GF-D8 (cell line): ENCODE data around the gene PRF1.

Experiments
- DNase-seq: peaks from one replicate; lab custom pipeline; 2025; lab: John Stamatoyannopoulos, UW

PRF1 gene

DNA sequence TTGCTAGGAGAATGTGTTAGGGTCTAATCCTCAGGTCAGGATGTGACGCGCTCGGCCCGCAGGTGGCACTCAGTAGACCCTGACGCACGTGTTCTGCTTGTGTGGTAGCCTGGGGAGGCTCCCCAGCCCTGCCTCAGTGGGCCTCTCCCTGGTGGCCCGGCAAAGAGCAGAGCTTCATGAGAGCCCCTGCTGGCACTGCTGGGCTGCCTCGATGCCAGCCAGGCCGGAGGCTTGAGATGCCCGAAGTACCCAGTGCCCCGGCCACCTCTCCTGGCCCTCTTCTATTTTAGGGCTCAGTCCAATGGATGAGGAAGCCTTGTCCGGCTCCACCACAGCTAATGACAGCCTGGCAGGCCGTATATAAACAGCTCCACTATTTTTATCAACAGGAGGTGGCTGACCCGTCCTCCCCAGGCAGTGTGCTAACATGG lies 42.0 kb downstream of the PRF1 start:
- DNase-seq, result no peak

DNA sequence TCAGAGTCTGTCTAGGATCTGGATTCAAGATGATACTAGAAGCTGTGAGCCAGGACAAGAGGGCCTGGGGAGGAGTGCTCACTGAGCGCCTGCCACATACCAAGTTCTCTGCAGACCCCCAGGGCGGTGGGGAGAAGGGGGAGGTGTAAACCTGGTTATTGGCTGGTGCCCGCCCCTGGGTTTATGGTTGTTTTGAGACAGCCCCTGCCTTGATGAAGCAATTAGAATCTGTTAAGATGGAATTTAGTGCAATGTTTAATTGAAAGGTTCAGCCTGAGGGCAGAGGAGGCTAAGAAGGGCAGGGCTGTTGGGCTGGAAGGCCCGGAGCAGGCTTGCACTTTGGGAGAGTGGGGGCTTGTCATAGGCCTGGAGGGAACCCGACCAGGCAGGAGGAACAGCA lies 42.7 kb downstream of the PRF1 start:
- DNase-seq, result no peak

DNA sequence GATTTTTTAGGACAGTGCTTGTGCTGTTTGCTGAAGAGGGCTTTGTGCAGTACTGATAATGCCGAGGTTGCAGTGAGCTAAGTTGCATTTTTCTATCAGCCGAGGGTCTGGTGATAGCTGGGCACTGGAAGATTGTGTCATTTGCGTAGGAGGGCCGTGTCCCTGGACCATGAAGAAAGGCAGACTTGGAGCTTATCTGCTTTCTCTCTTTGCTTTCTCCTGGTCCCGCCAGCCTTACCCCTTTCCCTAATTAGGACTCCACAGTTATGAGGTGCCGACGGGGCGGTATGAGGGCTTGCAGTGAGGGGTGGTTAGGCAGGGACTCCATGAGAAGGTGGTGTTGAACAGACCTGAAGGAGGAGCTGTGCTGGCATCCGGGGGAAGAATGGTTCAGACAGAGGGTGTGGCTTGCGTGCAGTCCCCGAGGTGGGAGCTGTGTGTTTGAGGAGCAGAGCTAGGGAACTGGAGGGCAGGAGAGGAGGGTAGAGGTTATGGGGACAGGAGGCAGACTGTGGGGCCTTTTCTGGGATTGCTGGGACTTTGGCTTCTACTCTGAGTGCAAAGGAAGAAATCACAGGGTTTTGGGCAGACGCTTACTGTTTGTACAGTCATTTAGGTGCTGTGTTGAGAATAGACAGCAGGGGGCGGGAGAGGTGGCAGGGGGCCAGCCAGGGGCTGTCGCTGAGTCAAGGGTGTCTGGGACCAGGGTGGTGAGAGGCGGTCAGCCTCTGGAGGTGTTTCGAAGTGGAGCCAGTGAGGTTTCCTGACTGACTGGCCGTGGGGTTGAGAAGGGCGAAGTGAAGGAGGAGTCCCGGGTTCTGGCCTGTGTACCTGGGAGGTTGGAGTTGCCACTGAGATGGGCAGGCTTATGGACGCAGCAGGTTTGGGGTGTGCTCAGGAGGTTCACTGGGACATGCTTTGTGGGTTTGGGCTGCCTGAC lies 43.4 kb downstream of the PRF1 start:
- DNase-seq, result no peak

DNA sequence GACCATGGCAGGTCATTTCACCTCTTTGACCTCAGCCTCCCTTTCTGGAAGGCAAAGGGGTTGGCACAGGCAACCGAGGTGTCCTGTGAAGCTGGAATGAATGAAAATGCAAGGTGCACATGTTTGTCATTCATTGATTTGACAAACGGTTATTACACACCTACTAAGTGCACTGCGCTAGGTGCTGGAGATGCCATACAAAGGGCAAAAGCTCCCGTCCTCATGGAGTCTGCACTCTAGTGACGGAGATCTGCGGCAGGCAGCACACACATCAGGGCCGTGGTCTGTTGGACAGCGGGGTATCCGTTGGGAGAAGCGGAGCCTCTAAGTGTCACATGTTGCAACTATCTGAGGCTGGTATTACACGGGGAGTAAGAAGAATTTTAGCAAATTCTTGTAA lies 44.2 kb downstream of the PRF1 start:
- no peak for DNase-seq

DNA sequence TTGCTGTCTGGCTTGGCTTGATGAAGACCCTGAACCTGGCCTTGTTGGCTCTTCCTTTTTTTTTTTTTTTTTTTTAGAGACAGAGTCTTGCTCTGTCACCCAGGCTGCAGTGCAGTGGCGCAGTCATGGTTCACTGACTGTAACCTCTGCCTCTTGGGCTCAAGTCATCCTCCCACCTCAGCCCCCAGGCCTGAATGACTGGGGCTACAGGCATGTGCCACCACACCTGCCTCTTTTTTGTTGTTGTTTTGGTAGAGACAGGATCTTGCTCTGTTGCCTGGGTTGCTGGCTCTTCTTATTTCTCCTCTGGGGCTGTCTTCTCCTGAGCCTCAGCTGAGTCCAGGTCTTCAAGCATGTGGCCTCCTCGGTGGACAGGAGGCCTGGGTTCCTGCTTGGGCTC lies 44.7 kb downstream of the PRF1 start:
- no peak for DNase-seq

DNA sequence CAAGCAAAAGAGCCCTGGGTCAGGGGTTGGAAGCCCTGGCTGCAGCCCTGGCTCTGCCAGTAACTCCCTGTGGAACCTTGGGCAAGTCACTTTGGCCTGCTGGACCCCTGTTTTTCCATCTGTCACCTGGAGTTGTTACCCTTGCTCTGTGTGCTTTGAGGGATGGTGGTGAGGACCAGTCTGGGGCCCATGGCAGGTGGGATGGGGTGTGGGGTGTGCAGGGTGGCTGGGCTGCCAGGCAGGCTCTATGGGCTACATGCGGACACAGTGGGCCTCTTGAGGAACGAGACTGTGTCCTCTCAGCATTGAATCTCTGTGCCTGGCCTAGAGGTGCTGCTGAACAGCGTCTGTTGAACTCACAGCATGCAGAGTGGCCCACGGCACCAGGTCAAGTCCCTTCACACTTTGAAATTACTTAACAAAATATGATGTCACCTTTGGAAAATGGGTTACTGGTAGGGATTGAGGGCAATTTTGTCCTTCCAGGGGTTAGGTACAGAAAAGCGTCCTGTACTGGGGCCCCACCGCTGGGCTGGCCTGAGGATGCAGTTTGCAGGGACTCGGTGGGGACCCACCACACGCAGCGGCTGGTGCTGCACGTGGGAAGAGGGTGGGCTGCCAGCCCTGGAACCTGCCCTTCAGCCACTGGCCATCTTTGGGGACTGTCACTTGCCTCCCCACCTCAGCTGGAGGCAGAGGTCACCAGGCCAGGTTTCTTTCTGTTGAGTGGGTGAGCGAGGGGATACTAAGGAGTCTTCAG lies 45.3 kb downstream of the PRF1 start:
- no peak for DNase-seq

DNA sequence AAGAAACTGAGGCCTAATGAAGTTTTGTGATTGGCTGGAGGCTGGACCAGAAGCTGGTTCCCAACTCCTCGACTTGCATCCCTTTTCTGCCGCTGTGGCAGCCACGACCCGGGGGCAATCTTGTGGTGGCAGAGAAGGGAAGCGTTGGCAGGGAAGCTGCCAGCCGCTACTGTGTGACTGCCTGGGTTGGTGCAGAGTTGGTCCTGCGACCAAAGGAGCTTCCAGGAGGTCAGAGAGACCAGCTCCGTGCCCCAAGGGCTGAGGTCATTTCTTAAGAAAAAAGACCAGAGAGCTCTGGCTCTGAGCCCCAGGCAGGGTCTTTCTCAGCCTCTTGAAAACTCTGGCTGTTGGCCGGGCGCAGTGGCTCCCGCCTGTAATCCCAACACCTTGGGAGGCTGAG lies 47.2 kb downstream of the PRF1 start:
- no peak for DNase-seq

DNA sequence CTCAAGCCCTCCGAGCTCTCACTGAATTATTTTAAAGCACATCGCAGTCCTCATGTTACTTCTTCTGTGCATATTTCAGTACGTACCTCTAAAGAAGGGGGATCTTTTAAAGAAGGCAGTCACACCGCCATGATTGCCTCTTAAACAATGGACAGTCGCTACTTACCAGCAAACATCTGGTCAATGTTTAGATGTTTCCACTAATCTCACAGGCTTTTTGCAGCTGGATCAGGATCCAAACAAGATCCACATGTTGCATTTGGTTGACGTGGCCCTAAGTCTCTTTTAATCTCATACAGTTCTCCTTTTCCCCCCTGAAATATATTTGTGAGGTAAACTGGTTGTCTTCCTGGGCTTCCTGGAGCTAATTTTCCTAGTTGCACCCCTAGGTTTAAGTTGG lies 50.0 kb downstream of the PRF1 start:
- no peak for DNase-seq

DNA sequence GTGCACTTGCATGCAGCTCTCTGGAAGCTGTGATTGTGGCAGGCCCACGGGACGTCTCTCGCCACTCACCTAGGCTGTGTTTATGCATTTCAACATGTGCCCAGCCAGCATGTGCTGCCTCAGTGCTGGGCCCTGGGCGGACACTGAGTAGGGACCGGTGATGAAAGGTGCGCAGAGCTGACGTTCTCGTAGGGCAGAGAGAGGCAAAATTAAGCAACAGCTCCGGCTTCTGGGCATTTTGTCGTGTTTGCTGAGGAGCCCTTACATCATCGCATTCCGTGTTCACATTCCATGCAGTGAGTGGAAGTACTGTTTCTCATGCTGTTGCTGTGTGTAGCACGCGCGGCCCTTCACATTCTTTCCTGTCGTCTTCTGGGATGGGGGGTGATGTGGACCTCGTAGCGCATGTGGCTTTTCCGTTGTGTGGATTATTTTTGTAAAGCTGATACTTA lies 50.5 kb downstream of the PRF1 start:
- DNase-seq, result no peak

DNA sequence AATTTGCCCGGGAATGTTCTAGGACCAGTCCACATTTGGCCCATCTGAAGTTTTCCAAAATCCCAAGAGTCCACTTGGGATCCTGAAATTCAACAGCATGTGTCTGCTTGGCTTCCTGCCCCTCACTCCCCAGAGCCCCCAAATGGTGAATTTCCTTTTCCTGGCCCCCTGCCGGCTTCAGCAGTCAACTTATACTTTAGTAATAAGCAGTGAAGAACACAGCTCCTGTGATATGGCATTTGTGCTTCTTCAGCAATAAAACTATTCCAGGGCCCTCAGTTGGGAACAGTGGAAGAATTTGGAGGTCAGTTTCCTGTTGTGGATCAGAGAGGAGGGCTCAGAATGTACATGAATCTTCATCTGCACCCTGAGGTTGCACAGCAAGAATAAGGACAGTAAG lies 51.1 kb downstream of the PRF1 start:
- DNase-seq, result no peak

DNA sequence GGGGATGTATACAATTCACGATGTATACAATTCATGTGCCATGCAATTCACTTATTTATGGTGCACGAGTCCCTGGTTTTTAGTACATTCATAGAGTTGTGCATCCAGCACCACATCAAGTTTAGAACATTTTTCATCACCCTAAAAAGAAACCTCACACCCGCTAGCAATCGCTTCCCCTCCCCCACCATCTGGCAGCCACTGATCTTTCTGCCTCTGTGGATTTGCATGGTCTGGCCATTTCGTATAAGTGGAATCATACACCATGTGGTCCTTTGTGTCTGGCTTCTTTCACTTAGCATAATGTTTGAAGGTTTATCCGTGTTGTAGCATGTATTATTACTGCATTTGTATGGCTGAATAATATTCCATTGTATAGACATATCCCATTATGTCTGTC lies 52.1 kb downstream of the PRF1 start:
- no peak for DNase-seq

DNA sequence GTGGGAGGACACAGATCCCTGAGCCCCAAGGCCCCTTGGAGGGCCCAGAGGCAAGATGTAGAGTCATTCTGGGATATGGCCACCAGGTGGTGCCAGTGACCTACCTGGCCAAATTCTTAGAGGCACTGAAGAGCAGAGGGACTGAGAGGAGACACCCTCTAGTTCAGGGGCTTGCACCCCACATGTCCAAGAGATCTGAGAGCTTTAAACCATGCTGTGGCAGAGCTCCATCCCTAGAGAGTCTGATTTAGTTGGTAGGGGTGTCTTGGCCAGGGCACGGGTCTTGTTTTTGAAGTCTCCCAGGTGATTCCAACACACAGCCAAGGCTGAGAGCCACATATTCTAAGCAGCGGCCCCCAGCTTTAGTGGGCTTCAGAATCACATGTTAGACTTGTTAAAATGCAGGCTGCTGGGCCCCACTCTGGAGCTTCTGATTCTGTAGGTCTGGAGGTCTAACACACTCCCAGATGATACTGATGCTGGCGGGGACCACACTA lies 52.5 kb downstream of the PRF1 start:
- no peak for DNase-seq

DNA sequence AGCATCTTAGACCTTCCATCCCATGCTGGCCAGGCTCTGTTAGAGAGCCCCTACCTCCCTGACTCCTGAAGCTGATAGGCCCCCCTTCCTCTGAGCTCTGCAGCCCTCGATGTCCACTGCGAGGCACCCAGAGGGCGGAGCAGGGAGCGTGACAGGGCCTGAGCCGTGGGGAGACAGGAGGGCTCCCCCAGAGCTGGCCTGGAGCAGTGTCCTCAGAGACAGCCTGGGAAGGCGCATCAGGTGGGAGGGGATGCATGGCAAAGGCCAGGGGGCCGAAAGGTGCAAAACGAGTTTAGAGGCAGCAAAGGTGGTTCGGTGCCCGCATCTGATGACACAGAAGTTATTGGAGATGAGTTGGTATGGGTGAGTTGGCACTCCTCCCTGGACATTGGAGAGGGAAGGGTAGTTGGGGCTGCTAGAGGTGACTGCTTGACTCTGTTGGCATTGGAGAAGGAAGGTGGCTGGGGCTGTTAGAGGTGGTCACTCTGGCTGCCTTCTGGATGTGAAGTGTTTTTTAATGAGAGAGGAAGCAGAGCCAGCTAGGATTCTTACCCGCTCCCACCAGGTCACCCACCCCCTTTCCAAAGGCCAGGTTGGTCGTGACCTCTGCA lies 53.1 kb downstream of the PRF1 start:
- DNase-seq, result no peak
